Lower leg skin (tissue), 4 donors: ENCODE measurements around the gene SSUH2. TPM values are rescaled to one million over a fixed set of nuclear protein-coding genes. Genes with fewer than 3 reads are reported as not detected.

Experiments used
- DNase-seq, 2 donors: peaks; one replicate each; pipeline ENCODE4 v3.0.0-alpha.2; 2019; ENCODE audit warnings: low spot score in 2 of 2
- H3K4me3 ChIP-seq: fragments of 200-600 bp; sonication (generic); 2 replicates; pipeline ENCODE4 v1.5.1; 2017; ENCODE audit warnings: mild to moderate bottlenecking, low read depth; ENCODE audit not compliant: poor library complexity, severe bottlenecking
- POLR2A ChIP-seq, 2 donors: fragments of 450-650 bp; IDR thresholded peaks; one replicate each; pipeline ENCODE4 v1.6.1; 2016 to 2017; ENCODE audit warnings: antibody characterized with exemption in 2 of 2, mild to moderate bottlenecking in 1 of 2, moderate library complexity in 1 of 2
- WGBS, 2 donors: methylation state at CpG; one replicate each; pipeline ENCODE4 v1.1.5; 2018; 5-methylcytosine and 5-hydroxymethylcytosine counted together
- intact Hi-C: fragments of 100-400 bp; cut with DNase I; formaldehyde crosslinking; loops from one replicate; pipeline ENCODE4 v1.15.0; 2023; ENCODE audit warnings: low total_unique reads
- total RNA-seq, 4 donors: library from RNA; depleted of rRNA; stranded (reverse); fragments of >200 nt; gene quantifications; one replicate each; pipeline ENCODE4 v1.1.0, GENCODE V29; 2016
- TF ChIP-seq, protein P1 (sequence below), 3 donors: fragments of 450-650 bp; IDR thresholded peaks; one replicate each; pipeline ENCODE4 v1.5.1; 2016; ENCODE audit warnings: antibody characterized with exemption in 3 of 3, mild to moderate bottlenecking in 3 of 3, moderate library complexity in 2 of 3

Gene SSUH2
- total RNA-seq, 4 donors from 2014 or later: 0.52 to 0.76 TPM; not detected in 2

DNA sequence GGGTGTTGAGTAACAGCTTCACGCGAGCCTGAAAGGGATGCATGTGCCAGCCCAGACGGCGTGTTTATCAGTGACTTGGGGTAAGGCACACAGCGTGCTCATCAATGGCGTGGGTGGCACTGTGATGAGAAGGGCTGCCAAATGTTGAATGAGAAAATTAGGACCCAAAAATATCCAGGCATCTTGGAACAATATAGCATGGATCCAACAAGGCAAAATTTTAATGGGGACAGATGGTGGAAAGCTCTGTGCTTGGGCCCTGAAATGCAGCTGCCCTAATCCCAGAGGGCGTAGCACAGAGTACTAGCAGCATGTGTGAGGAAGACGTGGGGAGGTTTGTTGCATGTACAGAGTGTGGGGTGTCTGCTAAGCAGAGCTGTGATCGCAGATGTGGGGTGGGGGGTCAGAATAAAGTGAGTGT is 48.9 kb downstream of the SSUH2 start:
- no peak for TF ChIP-seq POLR2A (IDR thresholded peaks at IDR 0.05)
- TF ChIP-seq, protein P1, sequence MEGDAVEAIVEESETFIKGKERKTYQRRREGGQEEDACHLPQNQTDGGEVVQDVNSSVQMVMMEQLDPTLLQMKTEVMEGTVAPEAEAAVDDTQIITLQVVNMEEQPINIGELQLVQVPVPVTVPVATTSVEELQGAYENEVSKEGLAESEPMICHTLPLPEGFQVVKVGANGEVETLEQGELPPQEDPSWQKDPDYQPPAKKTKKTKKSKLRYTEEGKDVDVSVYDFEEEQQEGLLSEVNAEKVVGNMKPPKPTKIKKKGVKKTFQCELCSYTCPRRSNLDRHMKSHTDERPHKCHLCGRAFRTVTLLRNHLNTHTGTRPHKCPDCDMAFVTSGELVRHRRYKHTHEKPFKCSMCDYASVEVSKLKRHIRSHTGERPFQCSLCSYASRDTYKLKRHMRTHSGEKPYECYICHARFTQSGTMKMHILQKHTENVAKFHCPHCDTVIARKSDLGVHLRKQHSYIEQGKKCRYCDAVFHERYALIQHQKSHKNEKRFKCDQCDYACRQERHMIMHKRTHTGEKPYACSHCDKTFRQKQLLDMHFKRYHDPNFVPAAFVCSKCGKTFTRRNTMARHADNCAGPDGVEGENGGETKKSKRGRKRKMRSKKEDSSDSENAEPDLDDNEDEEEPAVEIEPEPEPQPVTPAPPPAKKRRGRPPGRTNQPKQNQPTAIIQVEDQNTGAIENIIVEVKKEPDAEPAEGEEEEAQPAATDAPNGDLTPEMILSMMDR (IDR thresholded peaks at IDR 0.05): no peak
- intact Hi-C loops: no loop called here
- H3K4me3 ChIP-seq: no peak overlapping the region
- WGBS, 2 donors: 70 to 80% methylated on average over 9 of the region's 9 CpGs
- no peak for DNase-seq

DNA sequence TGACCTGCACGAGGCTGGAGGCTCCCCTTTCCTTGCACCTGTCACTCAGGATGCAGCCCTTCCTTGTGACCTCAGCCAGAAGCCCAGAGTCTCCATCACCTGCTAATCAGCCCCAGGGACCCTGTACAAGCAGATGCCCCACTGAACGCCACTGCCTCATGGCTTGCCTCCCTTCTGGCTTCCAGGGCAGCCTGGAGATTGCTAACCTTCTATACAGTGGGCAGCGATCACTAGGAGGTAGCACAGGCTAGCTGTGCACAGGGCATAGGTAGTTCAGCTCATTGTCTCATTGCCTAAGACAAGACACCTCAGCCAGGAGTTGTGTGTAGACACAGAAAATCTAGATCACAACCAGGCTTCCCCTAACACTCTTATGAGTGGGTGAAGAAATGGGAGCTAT is 49.3 kb downstream of the SSUH2 start:
- H3K4me3 ChIP-seq: no peak overlapping the region
- 85 to 96% methylated on average over 3 of the region's 3 CpGs for WGBS, 2 donors
- DNase-seq: no peak
- no peak for TF ChIP-seq POLR2A (IDR thresholded peaks at IDR 0.05)
- intact Hi-C loops: no loop called here

DNA sequence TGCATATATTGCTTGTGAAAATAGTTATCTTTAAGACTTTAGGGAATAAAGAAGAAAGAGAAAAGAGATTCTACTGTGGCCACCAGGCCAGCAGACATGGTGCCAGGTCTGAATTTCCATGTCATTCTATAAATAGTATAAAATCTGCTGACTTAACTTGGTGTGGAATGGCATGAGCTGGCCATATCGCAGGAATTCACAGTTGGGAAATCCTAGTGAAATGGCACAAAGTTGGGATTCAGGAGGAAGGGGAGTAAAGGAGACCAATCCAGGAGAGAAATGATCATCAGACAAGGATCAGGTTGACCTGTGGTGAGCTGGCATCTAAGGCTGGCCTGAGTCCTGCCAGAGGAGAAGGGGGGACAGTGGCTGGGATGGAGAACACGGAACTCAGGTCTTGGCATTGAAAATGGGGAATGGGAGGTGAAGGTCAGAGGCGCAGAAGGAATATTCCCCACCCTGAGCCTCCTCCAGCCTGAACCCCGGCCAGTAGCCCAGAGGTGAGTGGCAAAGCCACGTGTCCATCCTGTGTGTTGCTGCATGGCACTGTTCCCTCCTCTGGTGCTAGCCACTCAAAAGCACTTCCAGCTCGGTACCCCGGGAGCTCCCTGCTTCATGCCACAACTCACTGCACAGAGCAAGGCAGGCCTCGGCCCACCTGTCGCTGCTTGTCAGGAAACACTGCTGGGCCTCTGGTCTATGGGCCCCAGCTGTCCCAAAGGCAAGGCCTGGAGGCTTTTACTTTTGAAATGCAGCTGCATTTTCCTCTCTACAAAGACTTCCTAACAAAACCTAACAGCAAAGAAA is 51.4 kb downstream of the SSUH2 start:
- H3K4me3 ChIP-seq: no peak overlapping the region
- intact Hi-C loops: no loop called here
- WGBS, 2 donors: 88 to 91% methylated on average over 9 of the region's 9 CpGs
- TF ChIP-seq POLR2A (IDR thresholded peaks at IDR 0.05): no peak
- TF ChIP-seq, protein P1 (IDR thresholded peaks at IDR 0.05): no peak
- DNase-seq: no peak

DNA sequence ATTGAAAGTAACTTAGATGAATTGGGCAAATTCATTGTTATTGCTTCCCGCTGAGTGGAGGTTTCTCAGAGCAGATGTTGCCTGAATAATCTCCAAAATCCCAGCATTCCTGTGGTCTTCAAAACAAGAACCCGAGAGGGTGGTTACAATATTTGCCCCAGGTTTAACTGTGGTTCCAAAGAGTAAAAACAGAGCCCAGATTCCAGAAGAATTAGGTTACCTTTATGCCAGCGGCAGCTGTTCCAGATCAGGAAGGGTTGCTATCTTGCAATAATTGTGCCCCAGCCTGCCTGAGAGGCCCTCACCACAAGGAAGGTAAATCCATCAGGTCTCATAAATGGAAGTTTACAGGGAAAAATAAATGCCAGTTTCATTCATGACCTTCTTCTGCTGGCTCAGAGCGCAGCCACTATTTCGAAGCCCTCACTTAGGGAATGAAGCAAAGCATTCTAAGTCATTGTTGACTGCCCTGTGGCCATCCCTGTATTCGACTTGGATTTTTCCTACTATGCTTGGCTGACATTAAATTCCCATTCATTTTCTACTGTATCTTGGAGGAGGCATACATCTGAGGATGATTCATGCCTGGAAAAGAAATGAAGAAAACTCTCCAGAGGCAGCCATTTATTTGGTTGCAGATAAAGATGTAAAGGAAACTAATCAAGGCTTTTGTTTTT is 54.6 kb downstream of the SSUH2 start:
- intact Hi-C loops: no loop called here
- 37 to 52% methylated on average over 6 of the region's 6 CpGs for WGBS, 2 donors
- TF ChIP-seq, protein P1 (IDR thresholded peaks at IDR 0.05): no peak
- no peak for TF ChIP-seq POLR2A (IDR thresholded peaks at IDR 0.05)

DNA sequence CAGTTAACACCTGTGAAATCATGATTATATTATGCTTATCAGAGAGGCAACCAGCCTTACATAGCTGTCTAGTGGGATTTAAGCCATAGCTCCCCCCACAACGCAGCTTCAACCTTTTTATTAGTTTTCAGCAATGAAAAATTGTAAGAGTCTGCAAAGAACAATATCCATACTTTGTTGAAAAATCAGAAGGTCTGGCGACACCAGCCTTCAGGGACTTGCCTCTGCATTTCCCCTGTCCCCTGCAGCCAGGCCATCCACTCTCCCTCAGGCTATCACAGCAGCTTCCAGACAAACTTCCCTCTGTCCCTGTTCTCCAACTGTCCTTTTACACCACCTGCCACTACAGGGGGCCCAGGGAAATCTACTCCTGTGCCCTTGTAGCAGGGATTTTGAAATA is 59.9 kb downstream of the SSUH2 start:
- 85 to 89% methylated on average over 2 of the region's 2 CpGs for WGBS, 2 donors
- intact Hi-C loops: no loop called here
- no peak for DNase-seq
- no peak for TF ChIP-seq POLR2A (IDR thresholded peaks at IDR 0.05)
- TF ChIP-seq, protein P1 (IDR thresholded peaks at IDR 0.05): no peak
- no peak overlapping the region for H3K4me3 ChIP-seq

More for the DNA sequence above, 54.6 kb downstream of the SSUH2 start:
- H3K4me3 ChIP-seq: no peak overlapping the region
- DNase-seq: no peak

DNA sequence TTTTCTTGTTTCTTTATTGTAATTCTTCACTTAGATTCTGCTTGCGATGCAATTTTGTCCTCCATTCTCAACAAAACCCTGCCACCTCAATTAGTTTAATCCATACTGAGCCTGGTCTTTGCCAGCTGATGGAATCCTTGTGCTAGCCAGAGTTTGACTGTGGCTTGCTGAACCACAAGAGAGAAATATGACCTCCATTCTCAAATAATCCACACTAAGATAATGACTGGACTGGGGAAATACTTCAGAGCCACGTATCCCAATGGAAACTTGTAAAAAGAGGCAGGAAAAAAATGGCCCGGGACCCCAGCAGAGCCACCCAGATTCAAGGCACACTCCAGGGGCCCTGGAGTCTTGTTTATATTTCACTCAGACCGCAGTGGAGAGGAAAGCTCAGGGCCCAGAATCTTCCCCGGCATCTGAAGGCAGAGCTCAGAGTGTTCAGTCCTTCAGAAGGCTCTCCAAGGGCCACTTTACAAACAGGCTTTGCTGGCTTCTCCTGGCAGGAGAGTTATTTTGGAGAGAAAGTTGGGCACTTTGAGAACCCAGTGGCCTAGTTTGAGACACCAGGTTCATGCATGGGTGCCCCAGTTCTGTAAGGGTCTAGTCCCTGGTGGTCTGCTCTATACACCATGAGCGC is 62.7 kb downstream of the SSUH2 start:
- TF ChIP-seq POLR2A (IDR thresholded peaks at IDR 0.05): no peak
- TF ChIP-seq, protein P1 (IDR thresholded peaks at IDR 0.05): no peak
- no peak for DNase-seq
- WGBS, 2 donors: 94% methylated on average over 6 of the region's 6 CpGs
- no peak overlapping the region for H3K4me3 ChIP-seq
- intact Hi-C loops: no loop called here
